ENCODE data around the gene NGRN.
"Not testable (repeated sequence)": the region's sequence is repeated elsewhere in the genome, so short reads cannot be mapped to it uniquely, and the experiment has no call there.

- not testable (repeated sequence) for TF ChIP-seq CTCF (IDR thresholded peaks at IDR 0.05; ENCODE audit: poor library complexity); EZH2phosphoT487 (IDR thresholded peaks at IDR 0.05; ENCODE audit: low read depth, severe bottlenecking, unreplicated experiment); EZH2 (IDR thresholded peaks at IDR 0.05; ENCODE audit: borderline replicate concordance)
These were observed 15.3 kb downstream of the NGRN start for GRCh38 chr15:90280743-90281142.

Data from hepatocyte (in vitro differentiated cells).